NCI-H187 treated with DMSO at 0.1 percent for 48 hours (cell line): ENCODE measurements around the gene FBXO2.

ENCODE experiments used
- DNase-seq: peaks from one replicate; lab custom pipeline; 2025; lab: John Stamatoyannopoulos, UW

Gene FBXO2

DNA sequence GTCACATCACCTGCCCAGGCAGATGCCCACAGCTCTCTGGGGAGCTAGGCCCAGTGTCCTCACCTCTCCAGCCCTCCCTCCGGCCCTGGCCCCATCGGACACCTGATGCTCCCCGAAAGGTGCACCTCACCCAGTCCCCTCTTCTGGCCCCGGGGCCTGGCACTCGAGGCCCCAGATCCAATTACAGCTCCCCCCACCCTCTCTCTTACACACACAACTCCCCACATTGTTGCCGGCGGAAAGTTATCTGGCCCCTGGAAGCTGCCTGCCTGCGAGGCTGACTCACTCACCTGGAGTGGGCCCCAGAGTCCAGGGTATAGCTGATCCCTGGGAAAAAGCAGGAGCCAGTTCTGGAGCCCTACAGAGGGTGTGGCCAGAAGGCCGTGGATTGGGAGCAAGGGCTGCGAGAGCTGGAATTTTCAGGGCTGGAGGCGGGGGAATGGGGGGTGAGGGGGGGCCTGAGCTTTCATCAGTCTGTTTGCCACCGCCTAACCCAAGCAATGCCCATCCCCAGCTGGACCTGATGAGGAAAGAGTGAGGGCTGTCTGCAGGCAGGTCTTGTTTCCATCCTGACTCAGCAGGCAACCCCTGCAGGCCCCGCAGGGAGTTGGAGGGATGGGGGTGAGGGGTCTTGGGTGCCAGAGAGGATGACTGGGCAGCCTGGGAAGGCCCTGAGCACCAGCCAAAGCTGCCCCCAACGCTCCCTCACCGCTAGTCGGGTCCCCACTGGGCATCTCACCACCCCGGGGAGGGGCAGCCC is 948 bp downstream of the FBXO2 start:
- DNase-seq, result no peak

DNA sequence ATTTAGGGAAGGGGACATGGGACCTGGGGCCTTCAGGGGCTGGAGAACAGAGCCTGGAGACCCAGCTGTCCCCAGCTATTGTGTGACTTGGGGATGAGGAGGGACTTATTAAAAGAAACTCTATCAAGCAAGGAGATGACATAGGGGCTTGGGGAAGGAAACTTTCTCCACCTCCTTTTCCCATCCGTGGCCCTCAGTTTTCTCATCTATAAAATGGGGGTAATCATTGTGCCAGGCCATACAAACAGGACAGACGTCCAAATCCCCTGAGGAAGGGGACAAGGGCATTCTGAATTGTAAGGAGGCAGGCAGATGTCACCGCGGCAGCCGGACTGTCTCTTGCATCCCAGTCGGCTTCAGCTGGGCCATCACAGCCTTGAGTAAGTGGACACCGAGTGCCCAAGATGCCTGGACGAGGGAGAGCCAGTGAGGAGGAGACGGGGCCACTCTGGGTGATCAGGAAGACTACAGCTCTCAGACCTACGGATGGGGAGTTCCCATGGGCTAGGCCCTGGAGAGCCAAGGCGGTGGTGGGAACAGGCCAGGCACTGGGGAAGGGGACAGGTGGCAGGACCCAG is 1.9 kb downstream of the FBXO2 start:
- no peak for DNase-seq

DNA sequence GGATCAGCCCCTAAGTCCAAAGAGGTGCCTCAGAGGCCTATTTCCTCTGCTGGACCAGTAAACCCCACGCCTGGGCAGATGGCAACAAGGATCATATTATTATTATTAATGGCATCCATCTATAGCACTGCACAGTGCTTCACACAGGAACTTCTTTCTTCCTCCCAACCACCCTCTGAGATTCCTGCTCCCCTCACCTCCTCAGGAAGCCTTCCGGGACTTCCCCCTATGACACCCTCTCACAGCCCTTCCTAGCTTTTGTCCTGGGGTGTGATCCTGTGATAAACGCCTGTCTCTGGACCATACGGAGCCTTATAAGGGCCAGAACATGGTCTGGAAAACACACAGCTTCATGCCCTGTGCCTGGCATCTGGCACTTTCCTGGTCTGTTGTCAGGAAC is 3.2 kb downstream of the FBXO2 start:
- DNase-seq, result no peak

DNA sequence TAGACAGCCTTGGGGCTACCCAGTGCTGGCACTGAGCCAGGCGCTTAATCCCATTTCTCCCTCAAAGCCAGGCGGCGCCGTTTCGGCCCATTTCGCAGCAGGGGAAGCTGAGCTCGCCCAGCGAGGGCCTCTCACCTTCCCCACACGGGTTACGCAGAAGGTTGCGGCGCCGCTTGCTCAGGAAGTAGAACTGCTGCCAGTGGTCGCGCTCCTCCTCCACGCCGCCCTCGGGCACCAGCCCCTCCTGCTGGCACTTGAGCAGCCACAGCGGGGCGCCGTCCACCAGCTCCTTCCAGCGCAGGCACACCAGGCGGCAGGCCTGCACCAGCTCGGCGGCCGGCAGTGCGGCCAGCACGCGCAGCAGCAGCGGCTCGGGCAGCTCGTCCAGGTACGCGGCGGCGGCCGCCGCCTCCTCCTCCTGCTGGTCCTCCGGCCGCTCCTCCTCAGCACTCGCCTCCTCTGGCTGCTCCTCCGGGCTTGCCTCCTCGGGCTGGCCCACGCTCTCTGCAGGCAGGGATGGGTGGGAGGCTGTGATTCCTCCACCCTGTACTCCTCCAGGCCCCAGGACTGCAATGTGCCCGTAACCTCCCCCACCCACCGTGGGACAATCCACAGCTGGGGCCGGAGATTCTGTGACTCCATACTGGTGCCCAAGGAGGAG is 3.8 kb downstream of the FBXO2 start:
- DNase-seq, result no peak

DNA sequence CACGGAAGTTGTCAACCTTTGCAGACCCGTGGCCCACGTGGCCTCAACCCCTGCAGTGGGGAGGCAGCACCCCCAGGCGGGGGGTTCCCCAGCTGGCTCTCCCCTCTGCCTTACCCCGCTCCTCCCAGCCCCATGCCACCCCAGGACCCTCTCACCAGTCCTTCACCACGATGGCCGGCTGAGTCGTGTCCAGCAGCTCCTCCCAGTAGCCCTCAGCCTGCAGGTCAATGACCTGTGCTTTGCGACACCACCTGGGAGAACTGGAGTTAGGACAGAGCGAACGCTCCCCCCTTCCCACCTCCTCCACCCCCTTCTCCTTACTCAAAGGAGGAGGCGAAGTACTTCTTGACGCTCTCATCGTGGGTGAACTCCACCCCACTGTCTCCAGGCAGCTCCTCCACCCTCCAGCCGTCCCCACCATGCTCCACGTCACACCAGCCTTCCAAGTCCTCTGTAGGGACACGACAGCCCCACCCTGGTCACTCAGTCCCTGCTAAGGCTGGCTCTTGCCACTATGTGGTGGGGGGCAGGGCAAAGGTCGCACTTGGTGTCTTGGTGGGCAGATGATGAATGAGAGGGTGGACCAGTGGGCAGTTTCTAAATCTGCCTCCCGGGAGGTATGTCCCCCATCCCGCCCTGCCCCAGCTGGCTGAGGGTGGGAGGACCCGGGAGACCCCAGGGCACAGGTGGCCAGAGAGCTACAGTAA is 4.5 kb downstream of the FBXO2 start:
- no peak for DNase-seq

DNA sequence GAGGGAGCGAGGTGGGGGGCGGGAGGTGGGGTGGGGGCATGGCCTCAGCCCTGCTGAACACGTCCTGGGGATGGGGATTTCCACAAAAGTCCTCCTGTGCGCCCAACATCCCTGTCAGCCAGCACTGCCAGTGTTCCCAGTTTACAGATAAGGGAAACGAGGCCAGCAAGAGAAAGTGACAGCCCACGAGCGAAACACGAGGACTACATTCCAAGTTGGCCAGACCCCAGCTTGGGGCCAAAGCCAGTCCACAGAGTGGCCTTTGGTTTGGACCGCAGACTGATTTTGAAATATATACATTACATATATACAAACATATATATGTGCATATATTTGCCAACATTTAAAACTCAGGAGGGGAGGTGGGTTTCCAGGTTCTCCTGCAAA is 5.0 kb downstream of the FBXO2 start:
- no peak for DNase-seq

DNA sequence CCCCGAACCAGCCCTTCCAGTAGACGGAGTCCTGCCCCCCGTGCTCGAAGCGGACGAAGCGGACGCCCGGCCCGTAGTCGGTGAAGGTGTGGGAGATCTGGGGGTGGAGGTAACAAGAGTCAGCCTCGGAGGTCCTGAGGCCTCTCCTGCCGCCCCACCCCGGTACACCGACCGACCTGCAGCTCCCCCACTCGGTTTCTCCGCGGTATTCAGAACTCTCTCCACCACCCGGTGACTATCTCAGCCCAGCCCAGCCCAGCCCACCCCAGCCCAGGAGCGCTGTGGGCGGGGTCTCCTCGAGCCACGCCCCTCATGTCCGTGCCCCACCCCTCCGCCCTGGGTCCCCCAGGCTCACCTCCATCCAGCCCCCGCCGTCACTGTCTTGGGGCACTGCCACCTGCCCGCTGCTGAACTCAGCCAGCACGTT is 5.5 kb downstream of the FBXO2 start:
- DNase-seq, result no peak

DNA sequence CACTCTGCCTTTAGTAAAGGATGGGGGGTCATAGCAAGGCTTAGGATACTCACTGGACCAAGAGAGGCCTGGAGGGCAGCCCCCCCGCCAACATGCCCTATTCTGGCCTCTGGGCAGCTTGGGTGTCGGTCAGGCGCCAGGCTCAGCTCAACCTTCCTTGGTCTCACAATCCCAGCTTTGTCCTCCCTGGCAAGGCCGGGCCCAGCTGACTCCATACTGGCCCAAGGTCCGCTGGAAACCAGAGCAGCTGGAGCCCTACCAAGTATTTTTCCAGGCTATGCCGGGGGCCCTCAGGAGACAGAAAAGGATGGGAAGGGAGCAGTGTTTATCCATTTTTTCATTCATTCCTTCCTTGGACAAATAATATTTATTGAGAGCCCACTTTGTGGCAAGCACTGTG is 6.2 kb downstream of the FBXO2 start:
- DNase-seq, result no peak

DNA sequence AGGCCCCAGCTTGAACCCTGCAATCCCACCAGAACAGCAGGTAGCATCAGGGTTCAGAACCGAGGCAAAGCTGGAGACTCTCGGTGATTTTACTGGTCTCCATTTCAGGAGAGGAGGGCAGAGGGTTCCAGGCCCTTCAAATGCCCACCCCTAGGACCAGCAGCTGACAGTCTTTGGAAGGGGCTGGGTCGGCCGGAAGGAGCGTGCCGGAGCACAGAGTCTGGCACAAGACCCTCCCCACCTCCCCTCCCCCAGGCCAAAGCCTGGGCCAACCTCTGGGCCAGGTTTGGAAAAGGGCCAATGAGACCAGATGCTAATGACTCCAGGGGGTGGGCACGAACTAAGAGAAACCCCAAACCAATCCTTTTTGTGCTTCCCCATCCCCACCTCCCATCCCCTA is 6.9 kb downstream of the FBXO2 start:
- no peak for DNase-seq

DNA sequence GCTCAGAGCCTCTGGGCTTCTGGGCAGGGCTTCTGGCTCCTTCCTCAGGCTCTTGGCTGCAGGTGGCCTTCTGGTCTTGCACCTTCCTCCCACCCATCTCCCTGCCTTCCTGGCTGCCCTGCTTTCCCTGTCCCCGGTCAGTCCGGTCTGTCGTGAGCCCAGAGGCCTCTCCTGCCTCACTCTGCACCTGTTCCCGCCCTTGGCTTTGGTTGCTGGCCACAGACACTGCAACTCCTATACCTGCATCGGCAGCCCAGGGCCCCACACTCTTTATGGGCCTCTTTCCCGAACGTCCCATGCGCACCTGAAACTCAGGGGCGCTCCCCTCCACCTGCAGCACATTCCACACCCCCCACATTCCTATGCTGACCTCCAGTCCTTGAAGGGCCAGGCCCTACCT is 7.9 kb downstream of the FBXO2 start:
- no peak for DNase-seq

DNA sequence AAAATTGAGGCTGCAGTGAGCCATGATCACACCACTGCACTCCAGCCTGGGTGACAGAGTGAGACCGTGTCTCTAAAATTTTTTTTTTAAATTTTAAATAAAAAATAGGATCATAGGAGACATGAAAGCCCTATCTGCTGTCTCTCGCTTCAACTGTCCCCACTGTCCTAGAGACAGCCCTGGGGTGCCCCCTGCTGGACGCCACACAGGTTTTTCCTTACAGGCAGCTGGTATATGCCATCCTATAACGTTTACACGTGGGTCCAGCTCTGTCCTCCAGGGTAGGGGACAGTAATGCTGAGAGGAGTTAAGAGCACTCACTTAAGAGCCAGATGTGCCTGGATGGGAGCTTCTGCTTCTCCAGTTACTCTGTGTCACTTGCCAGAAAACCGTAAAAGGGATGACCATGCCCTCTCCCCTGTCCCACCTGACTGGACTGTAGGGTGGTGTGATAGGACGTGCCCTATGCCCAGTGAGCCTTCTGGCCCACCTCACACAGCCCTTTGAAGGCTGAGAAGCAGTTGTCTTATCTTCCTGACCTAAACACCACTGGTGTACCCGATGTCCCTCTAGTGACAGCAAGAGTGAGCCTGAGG is 8.5 kb downstream of the FBXO2 start:
- DNase-seq, result peak; percentile 39

DNA sequence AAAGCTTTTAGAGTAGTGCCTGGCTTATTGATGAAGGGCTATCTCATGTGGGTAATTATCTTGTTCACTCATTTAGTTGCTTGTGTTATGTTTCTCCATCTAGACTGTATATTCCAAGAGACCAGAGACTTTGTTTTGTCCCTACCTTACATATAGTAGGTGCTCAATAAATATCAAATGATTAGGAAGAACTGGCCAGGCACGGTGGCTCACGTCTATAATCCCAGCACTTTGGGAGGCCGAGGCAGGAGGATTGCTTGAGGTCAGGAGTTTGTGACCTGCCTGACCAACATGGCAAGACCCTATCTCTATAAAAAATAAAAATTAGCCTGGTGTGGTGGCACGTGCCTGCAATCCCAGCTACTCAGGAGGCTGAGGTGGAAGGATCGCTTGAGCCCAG is 9.0 kb downstream of the FBXO2 start:
- no peak for DNase-seq

DNA sequence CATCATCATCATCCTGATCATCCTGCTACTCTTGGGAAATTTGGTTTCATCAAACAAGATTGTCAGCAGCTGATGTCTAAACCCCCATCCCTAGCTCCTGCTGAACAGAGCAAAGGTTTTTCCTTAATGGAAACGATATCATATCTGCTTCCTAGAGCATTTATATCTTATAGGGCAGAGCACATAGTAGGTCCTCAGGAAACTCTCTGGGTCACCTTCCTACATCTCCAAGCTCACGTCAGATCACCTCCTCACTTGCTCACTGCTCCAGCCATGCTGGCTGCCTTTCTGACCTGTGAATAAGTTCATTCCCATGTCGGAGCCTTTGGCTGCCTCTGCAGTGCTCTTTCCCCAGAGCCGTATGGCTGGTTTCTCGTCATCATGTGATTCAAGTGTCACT is 10.4 kb downstream of the FBXO2 start:
- DNase-seq, result no peak

DNA sequence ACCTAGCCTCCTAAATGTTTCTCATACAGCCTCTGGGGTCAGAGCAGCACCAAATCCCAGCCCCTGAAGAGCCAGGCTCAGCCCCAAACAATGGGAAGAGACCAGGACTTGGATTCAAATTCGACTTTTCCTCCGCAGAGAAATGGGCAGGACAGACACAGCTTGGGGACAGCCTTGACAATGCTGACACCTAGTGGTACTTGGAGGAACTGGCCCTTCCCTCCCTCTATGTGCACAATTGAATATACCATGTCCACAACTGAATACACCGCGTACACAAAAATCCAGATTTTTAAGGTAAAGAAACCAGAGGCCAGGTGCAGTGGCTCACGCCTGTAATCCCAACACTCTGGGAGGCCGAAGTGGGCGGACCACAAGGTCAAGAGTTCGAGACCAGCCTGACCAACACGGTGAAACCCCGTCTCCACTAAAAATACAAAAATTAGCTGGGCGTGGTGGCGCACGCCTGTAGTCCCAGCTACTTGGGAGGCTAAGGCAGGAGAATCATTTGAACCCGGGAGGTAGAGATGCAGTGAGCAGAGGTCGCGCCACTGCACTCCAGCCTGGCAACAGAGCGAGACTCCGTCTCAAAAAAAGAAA is 11.7 kb downstream of the FBXO2 start:
- DNase-seq, result peak; percentile 19

DNA sequence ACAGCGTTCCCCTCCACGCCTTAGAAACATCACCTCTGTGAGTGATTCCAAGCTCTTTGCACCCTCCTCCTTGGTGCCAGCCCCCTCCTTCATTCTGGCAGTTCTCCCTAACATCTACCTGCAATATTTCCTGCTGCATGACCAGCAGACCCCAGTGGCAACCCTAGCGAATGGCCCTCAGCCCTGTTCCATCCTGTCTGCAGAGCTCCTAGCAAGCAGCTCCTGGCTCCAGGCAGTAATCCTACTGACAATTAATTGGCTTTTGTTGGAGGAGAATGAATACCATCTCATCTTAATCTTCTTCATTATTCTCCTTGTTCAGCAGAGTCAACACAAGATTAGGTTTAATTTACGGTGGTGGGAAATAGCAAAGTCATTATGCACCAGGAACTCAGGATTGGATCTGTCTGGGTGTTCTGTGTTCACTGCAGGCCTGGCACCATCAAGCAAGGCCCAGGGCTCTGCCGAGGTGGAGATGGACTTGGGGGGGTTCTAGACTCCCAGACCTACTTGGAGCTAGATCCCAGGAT is 12.4 kb downstream of the FBXO2 start:
- DNase-seq, result no peak

DNA sequence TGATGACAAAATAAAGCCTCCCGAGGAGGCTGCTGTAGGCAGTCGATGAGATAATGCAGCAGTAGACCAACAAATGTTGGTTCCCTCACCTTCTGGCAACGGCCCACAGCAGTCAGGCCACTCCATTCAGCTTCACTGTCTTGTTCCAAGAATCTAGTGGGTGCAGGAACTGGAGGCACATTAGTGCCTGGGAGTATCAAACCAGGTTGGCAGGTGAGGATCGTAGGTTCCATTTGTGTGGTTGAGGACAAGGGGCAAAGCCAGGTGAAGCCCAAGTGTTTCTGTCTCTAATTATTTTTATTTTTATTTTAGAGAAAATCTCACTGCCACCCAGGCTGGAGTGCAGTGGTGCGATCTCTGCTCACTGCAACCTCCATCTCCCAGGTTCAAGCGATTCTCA is 13.3 kb downstream of the FBXO2 start:
- DNase-seq, result no peak

DNA sequence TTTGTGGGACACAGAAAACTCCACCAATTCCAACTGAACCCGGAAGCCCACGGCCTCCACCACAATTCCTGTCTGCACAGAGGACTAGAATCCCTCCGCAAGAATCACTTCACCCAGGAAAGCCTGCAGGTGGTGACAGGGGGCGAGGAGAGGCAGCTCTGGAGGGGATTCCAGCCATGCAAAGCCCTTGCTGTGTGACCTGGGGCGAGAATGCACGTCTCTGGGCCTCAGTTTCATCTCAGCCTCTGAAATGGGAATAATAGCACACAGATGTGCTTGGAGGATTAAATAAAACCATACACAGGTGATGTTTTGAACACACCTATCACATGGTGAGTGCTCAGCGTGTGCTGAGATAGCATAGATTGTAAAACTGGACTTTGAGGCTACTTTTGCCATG is 14.1 kb downstream of the FBXO2 start:
- DNase-seq, result no peak

DNA sequence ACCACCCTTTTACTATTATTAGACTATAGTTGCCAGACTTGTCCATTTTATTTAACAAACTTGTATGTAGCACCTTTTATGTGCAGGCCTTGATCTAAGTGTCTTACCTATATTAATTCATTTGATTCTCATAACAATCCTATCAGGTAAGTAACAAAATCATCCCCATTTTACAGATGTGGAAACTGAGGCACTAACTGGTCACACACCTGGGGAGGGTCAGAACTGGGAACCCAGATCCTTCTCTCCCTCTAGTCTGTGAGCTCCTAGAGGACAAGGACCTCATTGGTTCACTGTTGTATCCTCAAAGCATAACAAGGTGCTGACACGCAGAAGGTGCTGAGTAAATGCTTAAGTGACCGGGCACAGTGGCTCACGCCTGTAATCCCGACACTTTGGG is 14.9 kb downstream of the FBXO2 start:
- no peak for DNase-seq

DNA sequence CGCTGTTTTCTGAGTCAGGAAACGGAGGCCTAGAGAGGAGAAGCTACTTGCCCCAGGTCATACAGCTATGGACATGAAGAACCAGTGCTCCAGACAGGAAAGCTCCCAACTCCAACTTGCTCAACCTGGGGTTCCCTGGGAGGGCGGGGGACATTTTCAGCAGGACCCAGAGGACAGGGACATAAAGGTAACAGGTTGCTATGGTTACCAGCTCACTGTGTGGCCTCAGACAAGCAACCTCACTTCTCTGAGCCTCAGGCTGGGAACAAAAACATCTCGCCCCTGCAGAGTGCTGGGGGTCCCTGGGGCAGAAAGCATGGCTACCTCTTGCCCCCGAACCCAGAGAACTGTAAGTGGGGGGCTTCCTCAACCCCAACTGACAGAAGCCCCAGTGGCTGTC is 16.1 kb downstream of the FBXO2 start:
- DNase-seq, result no peak

DNA sequence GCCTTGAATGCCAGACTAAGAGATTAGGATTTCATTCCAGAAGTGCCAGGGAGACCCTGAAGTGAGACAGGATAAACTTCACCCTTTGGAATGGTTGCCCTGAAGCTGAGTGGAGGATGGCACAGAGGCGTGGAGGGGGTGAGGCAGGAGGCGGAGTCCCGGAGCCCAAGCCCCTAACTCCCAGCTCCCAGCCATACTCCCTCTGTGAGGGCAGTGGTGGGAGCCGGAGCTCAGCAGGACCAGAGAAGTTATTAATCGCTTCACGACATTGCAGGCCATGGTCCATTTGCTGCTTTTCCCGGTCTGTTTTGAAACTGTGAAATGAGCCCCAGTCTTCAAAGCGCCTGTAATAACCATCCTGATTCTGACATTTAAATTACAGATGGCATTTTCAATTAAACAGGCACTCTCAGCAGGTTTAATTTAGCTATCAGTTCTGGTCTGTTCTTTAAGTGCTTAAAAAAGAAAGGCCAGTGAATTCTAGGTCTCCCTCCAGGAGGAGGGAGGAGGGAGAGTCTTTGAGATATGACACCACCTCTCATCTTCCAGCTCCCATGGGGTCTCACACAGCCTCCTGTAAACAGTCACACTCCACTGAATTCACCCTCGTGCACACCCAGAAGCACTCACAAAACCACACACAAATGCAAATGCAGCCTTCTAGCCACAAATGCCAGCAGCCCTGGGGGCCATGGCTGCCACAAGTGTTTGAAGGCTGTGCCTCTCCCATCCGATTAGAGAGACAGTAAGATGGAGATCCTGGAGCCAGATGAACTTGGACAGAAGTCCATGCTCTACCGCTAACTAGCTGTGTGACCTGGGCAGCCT is 19.6 kb downstream of the FBXO2 start:
- DNase-seq, result peak; percentile 95
